ENCODE results near the gene PSMB3. TPM values are rescaled to one million over a fixed set of nuclear protein-coding genes. Genes with fewer than 3 reads are reported as not detected.

PSMB3 gene
- polyA plus RNA-seq (2012; ENCODE audit: insufficient read depth, insufficient read length, low read depth), result 471 TPM

GRCh38 chr17:38752308-38753070 is at the start of gene PSMB3:
Gene PSMB3 (plus strand): TSS chr17:38752741. CDS start chr17:38752827, 86 bp downstream.
- peaks cover 32% of the 10 kb centered on the region for H3K36me3 ChIP-seq
- H3K9me3 ChIP-seq, result no peaks in the 10 kb centered on the region
- no peak for TF ChIP-seq CTCF (IDR thresholded peaks at IDR 0.05; ENCODE audit: low read depth, low read length)
- no peaks in the 10 kb centered on the region for H3K27me3 ChIP-seq
- H3K4me3 ChIP-seq (ENCODE audit: low read depth, low read length), result peak within 1 kb of the TSS; percentile 96
- peak; percentile 98 for DNase-seq
- H3K4me1 ChIP-seq, result peaks cover 7% of the 10 kb centered on the region

- TF ChIP-seq CTCF (IDR thresholded peaks at IDR 0.05; ENCODE audit: low read depth, low read length), result no peak
- peaks cover 5% of the 10 kb centered on the region for H3K36me3 ChIP-seq
- peaks cover 12% of the 10 kb centered on the region for H3K4me1 ChIP-seq
- peak overlapping the region; percentile 73 for H3K4me3 ChIP-seq (ENCODE audit: low read depth, low read length)
- no peaks in the 10 kb centered on the region; the same call in 1 of the 2 replicates for H3K9me3 ChIP-seq
- DNase-seq, result no peak
- H3K27me3 ChIP-seq, result no peaks in the 10 kb centered on the region
Measured at GRCh38 chr17:38702916-38703741, 49.4 kb upstream of the PSMB3 start.

- Histone ChIP-seq H3K36me3 (peaks cover 8% of the 10 kb centered on the region), H3K4me3 (ENCODE audit: low read depth, low read length) (peak overlapping the region; percentile 70), H3K4me1 (peaks cover 12% of the 10 kb centered on the region), H3K27me3 (no peaks in the 10 kb centered on the region), H3K9me3 (no peaks in the 10 kb centered on the region; the same call in 1 of the 2 replicates)
- peak; percentile 67 for DNase-seq
- no peak for TF ChIP-seq CTCF (IDR thresholded peaks at IDR 0.05; ENCODE audit: low read depth, low read length)
Measured at GRCh38 chr17:38703742-38704605, 48.6 kb upstream of the PSMB3 start.

GRCh38 chr17:38704606-38705522 is 47.7 kb upstream of the PSMB3 start, which contains the start of gene MLLT6:
Gene MLLT6 (plus strand): TSS chr17:38705273. CDS start chr17:38705633, 360 bp downstream.
- Histone ChIP-seq H3K4me1 (peaks cover 12% of the 10 kb centered on the region), H3K27me3 (no peaks in the 10 kb centered on the region), H3K9me3 (no peaks in the 10 kb centered on the region; the same call in 1 of the 2 replicates), H3K4me3 (ENCODE audit: low read depth, low read length) (peak within 1 kb of the TSS; percentile 87), H3K36me3 (peaks cover 17% of the 10 kb centered on the region)
- no peak for TF ChIP-seq CTCF (IDR thresholded peaks at IDR 0.05; ENCODE audit: low read depth, low read length)
- DNase-seq, result peak; percentile 85

- H3K4me3 ChIP-seq (ENCODE audit: low read depth, low read length), result peak overlapping the region; percentile 87
- no peaks in the 10 kb centered on the region; the same call in 1 of the 2 replicates for H3K9me3 ChIP-seq
- H3K36me3 ChIP-seq, result peaks cover 20% of the 10 kb centered on the region
- H3K27me3 ChIP-seq, result no peaks in the 10 kb centered on the region
- H3K4me1 ChIP-seq, result peaks cover 12% of the 10 kb centered on the region
- DNase-seq, result peak; percentile 37
- TF ChIP-seq CTCF (IDR thresholded peaks at IDR 0.05; ENCODE audit: low read depth, low read length), result no peak
Measured at GRCh38 chr17:38705523-38705802, 47.1 kb upstream of the PSMB3 start.
